Spinal cord (tissue), 10 donors: ENCODE measurements around the gene OPHN1. TPM values are rescaled to one million over a fixed set of nuclear protein-coding genes. Genes with fewer than 3 reads are reported as not detected.
A peak's percentile ranks its signal among the peaks of the same experiment; 100 is the strongest.

Experiments used
- DNase-seq, 6 donors: peaks; one replicate each; pipeline versions ENCODE4 v3.0.0 to v3.0.0-alpha.2; 2013 to 2015; ENCODE audit warnings: low spot score in 6 of 6, low read depth in 4 of 6
- H3K27ac ChIP-seq: one replicate; pipeline ENCODE4 v1.5.1; 2013; ENCODE audit warnings: low read depth, low read length, control low read depth
- H3K27me3 ChIP-seq: one replicate; pipeline ENCODE4 v1.6.1; 2013; ENCODE audit warnings: low read length; ENCODE audit not compliant: control insufficient read depth, insufficient read depth
- H3K36me3 ChIP-seq: one replicate; pipeline ENCODE4 v1.6.1; 2013; ENCODE audit warnings: low read length; ENCODE audit not compliant: control insufficient read depth, insufficient read depth
- H3K4me1 ChIP-seq: one replicate; pipeline ENCODE4 v1.6.1; 2013; ENCODE audit warnings: low read length; ENCODE audit not compliant: control insufficient read depth, insufficient read depth
- H3K4me3 ChIP-seq: one replicate; pipeline ENCODE4 v1.5.1; 2013; ENCODE audit warnings: low read depth, low read length, control low read depth
- H3K9me3 ChIP-seq: one replicate; pipeline ENCODE4 v1.6.1; 2013; ENCODE audit warnings: low read length; ENCODE audit not compliant: control insufficient read depth, insufficient read depth
- WGBS: methylation state at CpG from one replicate; pipeline ENCODE4 v1.1.5; 2013; ENCODE audit warnings: missing lambda C conversion rate; ENCODE audit not compliant: insufficient coverage; 5-methylcytosine and 5-hydroxymethylcytosine counted together
- polyA plus RNA-seq, 2 donors: library from polyadenylated mRNA; unstranded; fragments of 120-200 nt; gene quantifications; one replicate each; pipeline ENCODE4 v1.2.1, GENCODE V29; 2013; ENCODE audit not compliant: insufficient read length in 2 of 2
- total RNA-seq, 2 donors: library from RNA; depleted of rRNA in 1 of 2; stranded (reverse); fragments of 120-200 nt in 1 of 2; fragments of >200 nt in 1 of 2; gene quantifications; one replicate each; pipeline versions ENCODE4 v1.2.3 to v1.2.4, GENCODE V29; 2013 to 2014
- donor health status: healthy.

Gene OPHN1
- total and polyA plus RNA-seq, 4 donors = 22.3 to 52.6 (median 30.3) TPM

DNA sequence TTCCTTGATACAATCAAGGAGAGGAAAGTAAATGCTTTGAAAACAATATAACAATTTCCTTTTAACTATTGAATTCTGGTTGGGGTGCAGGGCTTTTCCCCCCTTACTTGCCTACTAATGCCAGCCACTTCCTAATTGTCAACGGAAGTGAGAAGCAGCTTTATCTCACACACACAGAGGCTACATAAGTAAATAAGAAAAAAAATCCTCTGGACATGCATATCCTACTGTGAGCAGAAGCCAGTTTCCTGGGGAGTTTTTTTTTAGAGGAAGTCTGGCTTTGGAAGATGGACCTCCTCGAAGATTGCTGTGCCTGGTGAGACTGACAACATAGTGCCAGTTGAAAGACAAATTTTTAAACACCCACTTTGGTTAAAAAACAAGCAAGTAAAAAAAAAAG, 180.6 kb downstream of the OPHN1 start:
- no peaks in the 10 kb centered on the region for H3K9me3 ChIP-seq
- no peak overlapping the region for H3K4me3 ChIP-seq
- WGBS = no CpG with 5 or more reads among the region's 2 CpGs
- DNase-seq = no peak
- H3K27ac ChIP-seq = no peak overlapping the region
- H3K27me3 ChIP-seq = no peaks in the 10 kb centered on the region
- H3K4me1 ChIP-seq = peaks cover 6% of the 10 kb centered on the region
- H3K36me3 ChIP-seq = no peaks in the 10 kb centered on the region

- no CpG with 5 or more reads among the region's 2 CpGs for WGBS
- Histone ChIP-seq H3K36me3 (no peaks in the 10 kb centered on the region), H3K27me3 (no peaks in the 10 kb centered on the region), H3K4me1 (peaks cover 8% of the 10 kb centered on the region), H3K27ac (no peak overlapping the region), H3K4me3 (no peak overlapping the region), H3K9me3 (no peaks in the 10 kb centered on the region)
- DNase-seq = no peak
These were observed 183.4 kb downstream of the OPHN1 start for GRCh38 chrX:68249903-68250302.

DNA sequence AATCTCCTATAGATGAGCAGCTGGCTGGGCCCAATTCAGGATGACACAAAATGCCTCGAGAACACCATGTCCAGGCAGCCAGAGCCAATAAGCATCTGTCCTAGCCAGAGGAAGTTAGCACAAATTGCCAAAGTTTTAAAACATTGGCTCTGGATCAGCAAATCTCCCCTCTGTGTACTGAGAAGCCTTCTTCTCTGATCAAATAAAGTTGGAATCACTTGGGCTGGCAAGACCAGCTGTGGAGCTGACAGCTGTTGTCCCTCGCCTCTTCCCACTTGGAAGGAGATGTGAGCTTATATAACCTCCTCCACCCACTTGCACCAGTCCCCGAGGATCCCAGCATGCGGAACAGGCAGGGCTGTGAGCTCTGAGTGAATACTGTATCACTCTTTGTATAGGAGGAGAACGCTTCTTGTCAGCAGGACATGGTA, 183.9 kb downstream of the OPHN1 start:
- Histone ChIP-seq H3K27me3 (no peaks in the 10 kb centered on the region), H3K36me3 (no peaks in the 10 kb centered on the region), H3K4me1 (peaks cover 8% of the 10 kb centered on the region), H3K4me3 (no peak overlapping the region), H3K9me3 (no peaks in the 10 kb centered on the region), H3K27ac (no peak overlapping the region)
- DNase-seq = peak in 3 of 6 donors; percentile 6 to 51 (median 11)
- WGBS = 44% methylated on average over 1 of the region's 5 CpGs

DNA sequence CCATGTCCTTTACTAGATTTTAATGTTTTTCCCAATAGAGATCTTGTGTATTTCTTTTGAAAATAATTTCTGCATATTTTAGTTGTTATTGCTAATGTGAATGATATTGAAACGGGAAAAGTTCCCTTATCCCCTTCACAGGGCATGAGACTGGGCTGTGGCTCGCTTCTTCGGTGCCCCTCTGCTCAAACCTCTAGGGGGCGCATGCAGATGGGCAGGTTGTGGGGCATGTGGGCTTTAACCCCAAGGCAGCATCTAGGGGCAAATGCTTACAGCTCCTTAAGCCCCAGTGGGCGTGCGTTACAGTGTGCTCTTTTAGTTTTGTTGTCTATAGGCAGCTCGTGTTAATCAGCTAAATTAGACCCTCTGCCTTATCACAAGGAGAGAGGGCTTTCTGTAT, 194.7 kb downstream of the OPHN1 start:
- no peak for DNase-seq
- peaks cover 4% of the 10 kb centered on the region for H3K36me3 ChIP-seq
- H3K27ac ChIP-seq = no peak overlapping the region
- peaks cover 5% of the 10 kb centered on the region for H3K4me1 ChIP-seq
- no peaks in the 10 kb centered on the region for H3K27me3 ChIP-seq
- WGBS = 54% methylated on average over 6 of the region's 7 CpGs
- H3K9me3 ChIP-seq = no peaks in the 10 kb centered on the region
- no peak overlapping the region for H3K4me3 ChIP-seq

DNA sequence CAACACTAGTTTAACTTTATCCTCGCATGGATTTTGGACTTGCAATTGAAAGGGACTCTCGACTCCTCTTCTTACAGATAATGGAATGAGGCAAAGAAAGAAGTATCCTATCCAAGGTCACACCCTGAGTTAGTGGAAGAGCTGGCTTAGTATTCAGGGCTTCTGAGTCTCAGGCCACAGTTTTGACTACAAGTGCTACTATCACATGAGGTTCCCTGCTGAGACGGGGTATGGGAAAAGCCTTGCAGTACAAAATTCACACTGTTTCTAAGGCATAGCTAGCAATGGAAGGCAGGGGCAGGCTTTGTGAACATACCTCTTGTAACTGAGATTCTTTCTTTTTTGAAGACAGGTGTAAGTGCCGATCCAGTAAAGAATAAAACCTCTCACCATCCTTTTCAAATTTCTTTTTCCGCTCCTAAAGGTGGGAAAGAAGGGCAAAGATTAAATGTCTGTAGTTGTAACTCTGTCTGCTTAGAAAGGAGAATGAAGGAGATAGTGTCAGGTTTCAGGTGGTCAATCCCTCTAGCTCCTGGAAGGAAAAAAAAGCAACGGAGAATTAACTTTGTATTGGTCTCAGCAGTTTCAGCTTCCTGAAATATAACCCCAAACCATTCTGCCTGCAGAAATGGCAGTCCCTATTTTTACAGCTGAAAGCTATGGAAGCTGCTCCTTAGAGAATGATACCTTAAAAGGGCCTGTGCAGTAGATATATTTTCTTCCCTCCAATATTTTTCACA, 199.0 kb downstream of the OPHN1 start:
- H3K36me3 ChIP-seq = peaks cover 4% of the 10 kb centered on the region
- peaks cover 9% of the 10 kb centered on the region for H3K4me1 ChIP-seq
- no peak for DNase-seq
- no peak overlapping the region for H3K4me3 ChIP-seq
- H3K27ac ChIP-seq = no peak overlapping the region
- H3K9me3 ChIP-seq = no peaks in the 10 kb centered on the region
- H3K27me3 ChIP-seq = no peaks in the 10 kb centered on the region
- no CpG with 5 or more reads among the region's 6 CpGs for WGBS

GRCh38 chrX:68232206-68232605, 201.1 kb downstream of the OPHN1 start:
- Histone ChIP-seq H3K9me3 (no peaks in the 10 kb centered on the region), H3K27ac (no peak overlapping the region), H3K4me3 (no peak overlapping the region), H3K27me3 (no peaks in the 10 kb centered on the region), H3K4me1 (peaks cover 9% of the 10 kb centered on the region), H3K36me3 (no peaks in the 10 kb centered on the region)
- DNase-seq = peak in 1 of 6 donors; percentile 3
- 57% methylated on average over 3 of the region's 5 CpGs for WGBS

GRCh38 chrX:68209008-68209407, 224.3 kb downstream of the OPHN1 start:
- peaks cover 3% of the 10 kb centered on the region for H3K4me1 ChIP-seq
- WGBS = no CpG with 5 or more reads among the region's 1 CpG
- H3K27ac ChIP-seq = no peak overlapping the region
- no peaks in the 10 kb centered on the region for H3K27me3 ChIP-seq
- H3K9me3 ChIP-seq = no peaks in the 10 kb centered on the region
- H3K4me3 ChIP-seq = no peak overlapping the region
- H3K36me3 ChIP-seq = no peaks in the 10 kb centered on the region
- DNase-seq = no peak

GRCh38 chrX:68204521-68205038, 228.7 kb downstream of the OPHN1 start:
- no peak overlapping the region for H3K4me3 ChIP-seq
- no peaks in the 10 kb centered on the region for H3K36me3 ChIP-seq
- no peak for DNase-seq
- no peaks in the 10 kb centered on the region for H3K27me3 ChIP-seq
- no peaks in the 10 kb centered on the region for H3K9me3 ChIP-seq
- no peak overlapping the region for H3K27ac ChIP-seq
- WGBS = 60% methylated on average over 1 of the region's 1 CpG
- H3K4me1 ChIP-seq = peaks cover 3% of the 10 kb centered on the region

DNA sequence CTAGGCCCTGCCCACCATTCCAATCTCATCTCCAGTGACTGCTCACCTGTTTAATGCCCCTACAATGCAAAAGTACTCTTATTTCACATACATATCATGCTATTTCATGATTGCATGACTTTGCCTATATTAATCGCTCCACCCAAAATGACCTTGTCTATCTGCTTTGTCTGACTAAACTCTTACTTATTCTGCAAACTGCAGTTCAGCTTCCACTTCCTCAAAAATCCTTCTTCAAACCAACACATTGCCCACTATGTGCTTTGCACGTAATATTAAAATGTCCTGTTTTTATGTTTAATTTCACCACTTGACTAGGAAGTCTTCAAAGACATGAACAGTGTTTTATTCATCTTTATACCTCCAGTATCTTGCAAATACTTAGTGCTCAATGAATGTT, 229.6 kb downstream of the OPHN1 start:
- no peaks in the 10 kb centered on the region for H3K9me3 ChIP-seq
- 80% methylated on average over 1 of the region's 2 CpGs for WGBS
- H3K4me1 ChIP-seq = peaks cover 3% of the 10 kb centered on the region
- H3K4me3 ChIP-seq = no peak overlapping the region
- H3K27ac ChIP-seq = no peak overlapping the region
- no peaks in the 10 kb centered on the region for H3K36me3 ChIP-seq
- DNase-seq = no peak
- H3K27me3 ChIP-seq = no peaks in the 10 kb centered on the region

GRCh38 chrX:68203211-68203610, 230.1 kb downstream of the OPHN1 start:
- H3K27me3 ChIP-seq = no peaks in the 10 kb centered on the region
- no peak overlapping the region for H3K4me3 ChIP-seq
- no peak overlapping the region for H3K27ac ChIP-seq
- no peak for DNase-seq
- H3K4me1 ChIP-seq = peaks cover 3% of the 10 kb centered on the region
- WGBS = 42% methylated on average over 1 of the region's 1 CpG
- no peaks in the 10 kb centered on the region for H3K9me3 ChIP-seq
- no peaks in the 10 kb centered on the region for H3K36me3 ChIP-seq
